ENCODE results near the gene KRTAP3-1. TPM values are rescaled to one million over a fixed set of nuclear protein-coding genes. Genes with fewer than 3 reads are reported as not detected.

The KRTAP3-1 gene
- total and polyA plus RNA-seq, 2 experiments from 2014 or later: not detected

GRCh38 chr17:41052566-41052965 lies 43.6 kb upstream of the KRTAP3-1 start (continued):
- TF ChIP-seq, protein P1, sequence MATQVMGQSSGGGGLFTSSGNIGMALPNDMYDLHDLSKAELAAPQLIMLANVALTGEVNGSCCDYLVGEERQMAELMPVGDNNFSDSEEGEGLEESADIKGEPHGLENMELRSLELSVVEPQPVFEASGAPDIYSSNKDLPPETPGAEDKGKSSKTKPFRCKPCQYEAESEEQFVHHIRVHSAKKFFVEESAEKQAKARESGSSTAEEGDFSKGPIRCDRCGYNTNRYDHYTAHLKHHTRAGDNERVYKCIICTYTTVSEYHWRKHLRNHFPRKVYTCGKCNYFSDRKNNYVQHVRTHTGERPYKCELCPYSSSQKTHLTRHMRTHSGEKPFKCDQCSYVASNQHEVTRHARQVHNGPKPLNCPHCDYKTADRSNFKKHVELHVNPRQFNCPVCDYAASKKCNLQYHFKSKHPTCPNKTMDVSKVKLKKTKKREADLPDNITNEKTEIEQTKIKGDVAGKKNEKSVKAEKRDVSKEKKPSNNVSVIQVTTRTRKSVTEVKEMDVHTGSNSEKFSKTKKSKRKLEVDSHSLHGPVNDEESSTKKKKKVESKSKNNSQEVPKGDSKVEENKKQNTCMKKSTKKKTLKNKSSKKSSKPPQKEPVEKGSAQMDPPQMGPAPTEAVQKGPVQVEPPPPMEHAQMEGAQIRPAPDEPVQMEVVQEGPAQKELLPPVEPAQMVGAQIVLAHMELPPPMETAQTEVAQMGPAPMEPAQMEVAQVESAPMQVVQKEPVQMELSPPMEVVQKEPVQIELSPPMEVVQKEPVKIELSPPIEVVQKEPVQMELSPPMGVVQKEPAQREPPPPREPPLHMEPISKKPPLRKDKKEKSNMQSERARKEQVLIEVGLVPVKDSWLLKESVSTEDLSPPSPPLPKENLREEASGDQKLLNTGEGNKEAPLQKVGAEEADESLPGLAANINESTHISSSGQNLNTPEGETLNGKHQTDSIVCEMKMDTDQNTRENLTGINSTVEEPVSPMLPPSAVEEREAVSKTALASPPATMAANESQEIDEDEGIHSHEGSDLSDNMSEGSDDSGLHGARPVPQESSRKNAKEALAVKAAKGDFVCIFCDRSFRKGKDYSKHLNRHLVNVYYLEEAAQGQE (IDR thresholded peaks at IDR 0.05; ENCODE audit: unreplicated experiment): no peak
- TF ChIP-seq POLR2AphosphoS5 (IDR thresholded peaks at IDR 0.05; ENCODE audit: low read depth): no peak
- TF ChIP-seq, protein P2, sequence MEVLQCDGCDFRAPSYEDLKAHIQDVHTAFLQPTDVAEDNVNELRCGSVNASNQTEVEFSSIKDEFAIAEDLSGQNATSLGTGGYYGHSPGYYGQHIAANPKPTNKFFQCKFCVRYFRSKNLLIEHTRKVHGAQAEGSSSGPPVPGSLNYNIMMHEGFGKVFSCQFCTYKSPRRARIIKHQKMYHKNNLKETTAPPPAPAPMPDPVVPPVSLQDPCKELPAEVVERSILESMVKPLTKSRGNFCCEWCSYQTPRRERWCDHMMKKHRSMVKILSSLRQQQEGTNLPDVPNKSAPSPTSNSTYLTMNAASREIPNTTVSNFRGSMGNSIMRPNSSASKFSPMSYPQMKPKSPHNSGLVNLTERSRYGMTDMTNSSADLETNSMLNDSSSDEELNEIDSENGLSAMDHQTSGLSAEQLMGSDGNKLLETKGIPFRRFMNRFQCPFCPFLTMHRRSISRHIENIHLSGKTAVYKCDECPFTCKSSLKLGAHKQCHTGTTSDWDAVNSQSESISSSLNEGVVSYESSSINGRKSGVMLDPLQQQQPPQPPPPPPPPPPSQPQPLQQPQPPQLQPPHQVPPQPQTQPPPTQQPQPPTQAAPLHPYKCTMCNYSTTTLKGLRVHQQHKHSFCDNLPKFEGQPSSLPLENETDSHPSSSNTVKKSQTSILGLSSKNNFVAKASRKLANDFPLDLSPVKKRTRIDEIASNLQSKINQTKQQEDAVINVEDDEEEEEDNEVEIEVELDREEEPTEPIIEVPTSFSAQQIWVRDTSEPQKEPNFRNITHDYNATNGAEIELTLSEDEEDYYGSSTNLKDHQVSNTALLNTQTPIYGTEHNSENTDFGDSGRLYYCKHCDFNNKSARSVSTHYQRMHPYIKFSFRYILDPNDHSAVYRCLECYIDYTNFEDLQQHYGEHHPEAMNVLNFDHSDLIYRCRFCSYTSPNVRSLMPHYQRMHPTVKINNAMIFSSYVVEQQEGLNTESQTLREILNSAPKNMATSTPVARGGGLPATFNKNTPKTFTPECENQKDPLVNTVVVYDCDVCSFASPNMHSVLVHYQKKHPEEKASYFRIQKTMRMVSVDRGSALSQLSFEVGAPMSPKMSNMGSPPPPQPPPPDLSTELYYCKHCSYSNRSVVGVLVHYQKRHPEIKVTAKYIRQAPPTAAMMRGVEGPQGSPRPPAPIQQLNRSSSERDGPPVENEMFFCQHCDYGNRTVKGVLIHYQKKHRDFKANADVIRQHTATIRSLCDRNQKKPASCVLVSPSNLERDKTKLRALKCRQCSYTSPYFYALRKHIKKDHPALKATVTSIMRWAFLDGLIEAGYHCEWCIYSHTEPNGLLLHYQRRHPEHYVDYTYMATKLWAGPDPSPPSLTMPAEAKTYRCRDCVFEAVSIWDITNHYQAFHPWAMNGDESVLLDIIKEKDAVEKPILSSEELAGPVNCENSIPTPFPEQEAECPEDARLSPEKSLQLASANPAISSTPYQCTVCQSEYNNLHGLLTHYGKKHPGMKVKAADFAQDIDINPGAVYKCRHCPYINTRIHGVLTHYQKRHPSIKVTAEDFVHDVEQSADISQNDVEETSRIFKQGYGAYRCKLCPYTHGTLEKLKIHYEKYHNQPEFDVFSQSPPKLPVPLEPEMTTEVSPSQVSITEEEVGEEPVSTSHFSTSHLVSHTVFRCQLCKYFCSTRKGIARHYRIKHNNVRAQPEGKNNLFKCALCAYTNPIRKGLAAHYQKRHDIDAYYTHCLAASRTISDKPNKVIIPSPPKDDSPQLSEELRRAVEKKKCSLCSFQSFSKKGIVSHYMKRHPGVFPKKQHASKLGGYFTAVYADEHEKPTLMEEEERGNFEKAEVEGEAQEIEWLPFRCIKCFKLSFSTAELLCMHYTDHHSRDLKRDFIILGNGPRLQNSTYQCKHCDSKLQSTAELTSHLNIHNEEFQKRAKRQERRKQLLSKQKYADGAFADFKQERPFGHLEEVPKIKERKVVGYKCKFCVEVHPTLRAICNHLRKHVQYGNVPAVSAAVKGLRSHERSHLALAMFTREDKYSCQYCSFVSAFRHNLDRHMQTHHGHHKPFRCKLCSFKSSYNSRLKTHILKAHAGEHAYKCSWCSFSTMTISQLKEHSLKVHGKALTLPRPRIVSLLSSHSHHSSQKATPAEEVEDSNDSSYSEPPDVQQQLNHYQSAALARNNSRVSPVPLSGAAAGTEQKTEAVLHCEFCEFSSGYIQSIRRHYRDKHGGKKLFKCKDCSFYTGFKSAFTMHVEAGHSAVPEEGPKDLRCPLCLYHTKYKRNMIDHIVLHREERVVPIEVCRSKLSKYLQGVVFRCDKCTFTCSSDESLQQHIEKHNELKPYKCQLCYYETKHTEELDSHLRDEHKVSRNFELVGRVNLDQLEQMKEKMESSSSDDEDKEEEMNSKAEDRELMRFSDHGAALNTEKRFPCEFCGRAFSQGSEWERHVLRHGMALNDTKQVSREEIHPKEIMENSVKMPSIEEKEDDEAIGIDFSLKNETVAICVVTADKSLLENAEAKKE (CRISPR knock-in tag; IDR thresholded peaks at IDR 0.05): no peak

GRCh38 chr17:41049110-41049509 lies 40.2 kb upstream of the KRTAP3-1 start:
- H3K4me3 Mint-ChIP-seq: no peak overlapping the region
- H3K4me2 ChIP-seq: no peak overlapping the region
- H3K4me1 Mint-ChIP-seq: peaks cover 16% of the 10 kb centered on the region
- H3K27ac ChIP-seq (ENCODE audit: low read depth): no peak overlapping the region
- H3K4me1 ChIP-seq (ENCODE audit: insufficient read depth): peaks cover 8% of the 10 kb centered on the region
- H3K27ac Mint-ChIP-seq: no peak overlapping the region
- H3K36me3 Mint-ChIP-seq (ENCODE audit: low read depth): 0 out of 3 replicates have a peak, but pooled peaks cover 3% of the 10 kb centered on the region
- peaks cover 2% of the 10 kb centered on the region for H3K27me3 Mint-ChIP-seq (ENCODE audit: insufficient read depth, low read depth, poor library complexity)
- no peaks in the 10 kb centered on the region for H3K36me3 ChIP-seq (ENCODE audit: insufficient read depth)
- H3K79me2 ChIP-seq (replicated peaks; ENCODE audit: insufficient read depth): no peaks in the 10 kb centered on the region
- no peaks in the 10 kb centered on the region for H4K20me1 ChIP-seq (replicated peaks; ENCODE audit: insufficient read depth)
- DNase-seq (ENCODE audit: low spot score) (no peak), ATAC-seq (no peak)
- no peaks in the 10 kb centered on the region for H3K27me3 ChIP-seq (ENCODE audit: insufficient read depth)
- H3K9me3 Mint-ChIP-seq: peaks cover 5% of the 10 kb centered on the region; the same call in 1 of the 3 replicates
- no peak overlapping the region for H3K4me3 ChIP-seq
- no peak overlapping the region for H2AFZ ChIP-seq
- H3K9me2 ChIP-seq (ENCODE audit: insufficient read depth): no peaks in the 10 kb centered on the region
- H3F3A ChIP-seq (replicated peaks; ENCODE audit: low read depth): no peaks in the 10 kb centered on the region
- no peak for TF ChIP-seq STAT1 (IDR thresholded peaks at IDR 0.05; ENCODE audit: unreplicated experiment)
- TF ChIP-seq, protein P3, sequence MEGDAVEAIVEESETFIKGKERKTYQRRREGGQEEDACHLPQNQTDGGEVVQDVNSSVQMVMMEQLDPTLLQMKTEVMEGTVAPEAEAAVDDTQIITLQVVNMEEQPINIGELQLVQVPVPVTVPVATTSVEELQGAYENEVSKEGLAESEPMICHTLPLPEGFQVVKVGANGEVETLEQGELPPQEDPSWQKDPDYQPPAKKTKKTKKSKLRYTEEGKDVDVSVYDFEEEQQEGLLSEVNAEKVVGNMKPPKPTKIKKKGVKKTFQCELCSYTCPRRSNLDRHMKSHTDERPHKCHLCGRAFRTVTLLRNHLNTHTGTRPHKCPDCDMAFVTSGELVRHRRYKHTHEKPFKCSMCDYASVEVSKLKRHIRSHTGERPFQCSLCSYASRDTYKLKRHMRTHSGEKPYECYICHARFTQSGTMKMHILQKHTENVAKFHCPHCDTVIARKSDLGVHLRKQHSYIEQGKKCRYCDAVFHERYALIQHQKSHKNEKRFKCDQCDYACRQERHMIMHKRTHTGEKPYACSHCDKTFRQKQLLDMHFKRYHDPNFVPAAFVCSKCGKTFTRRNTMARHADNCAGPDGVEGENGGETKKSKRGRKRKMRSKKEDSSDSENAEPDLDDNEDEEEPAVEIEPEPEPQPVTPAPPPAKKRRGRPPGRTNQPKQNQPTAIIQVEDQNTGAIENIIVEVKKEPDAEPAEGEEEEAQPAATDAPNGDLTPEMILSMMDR (conservative IDR thresholded peaks at IDR 0.05; ENCODE audit: low read depth in 2 of 2): no peak
- TF ChIP-seq CREB1 (CRISPR knock-in tag; IDR thresholded peaks at IDR 0.05; ENCODE audit: low read depth): no peak
- TF ChIP-seq ZNF331 (CRISPR knock-in tag; IDR thresholded peaks at IDR 0.05; ENCODE audit: low read depth): no peak
- TF ChIP-seq, protein P4, sequence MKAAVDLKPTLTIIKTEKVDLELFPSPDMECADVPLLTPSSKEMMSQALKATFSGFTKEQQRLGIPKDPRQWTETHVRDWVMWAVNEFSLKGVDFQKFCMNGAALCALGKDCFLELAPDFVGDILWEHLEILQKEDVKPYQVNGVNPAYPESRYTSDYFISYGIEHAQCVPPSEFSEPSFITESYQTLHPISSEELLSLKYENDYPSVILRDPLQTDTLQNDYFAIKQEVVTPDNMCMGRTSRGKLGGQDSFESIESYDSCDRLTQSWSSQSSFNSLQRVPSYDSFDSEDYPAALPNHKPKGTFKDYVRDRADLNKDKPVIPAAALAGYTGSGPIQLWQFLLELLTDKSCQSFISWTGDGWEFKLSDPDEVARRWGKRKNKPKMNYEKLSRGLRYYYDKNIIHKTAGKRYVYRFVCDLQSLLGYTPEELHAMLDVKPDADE (IDR thresholded peaks at IDR 0.05): no peak
- TF ChIP-seq ZNF114 (CRISPR knock-in tag; IDR thresholded peaks at IDR 0.05): no peak
